ENCODE data around the gene ZNF841.

DNA sequence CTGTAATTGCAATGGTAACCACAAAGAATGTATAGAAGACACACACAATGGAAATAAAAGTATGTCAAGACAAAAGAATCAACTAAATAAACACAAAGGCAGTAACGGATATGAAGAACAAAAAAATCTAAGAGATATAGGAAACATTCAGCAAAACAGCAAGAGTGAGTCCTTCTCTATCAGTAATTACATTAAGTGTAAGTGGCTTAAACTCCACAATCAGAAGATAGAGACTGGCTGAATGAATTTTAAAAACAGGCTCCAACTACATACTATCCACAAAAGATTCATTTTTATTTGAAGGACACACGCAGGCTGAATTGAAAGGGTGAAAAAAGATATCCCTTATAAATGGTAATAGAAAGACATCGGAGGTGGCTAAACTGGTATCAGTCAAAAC, 24.7 kb upstream of the ZNF841 start:
- TF ChIP-seq, protein P1, sequence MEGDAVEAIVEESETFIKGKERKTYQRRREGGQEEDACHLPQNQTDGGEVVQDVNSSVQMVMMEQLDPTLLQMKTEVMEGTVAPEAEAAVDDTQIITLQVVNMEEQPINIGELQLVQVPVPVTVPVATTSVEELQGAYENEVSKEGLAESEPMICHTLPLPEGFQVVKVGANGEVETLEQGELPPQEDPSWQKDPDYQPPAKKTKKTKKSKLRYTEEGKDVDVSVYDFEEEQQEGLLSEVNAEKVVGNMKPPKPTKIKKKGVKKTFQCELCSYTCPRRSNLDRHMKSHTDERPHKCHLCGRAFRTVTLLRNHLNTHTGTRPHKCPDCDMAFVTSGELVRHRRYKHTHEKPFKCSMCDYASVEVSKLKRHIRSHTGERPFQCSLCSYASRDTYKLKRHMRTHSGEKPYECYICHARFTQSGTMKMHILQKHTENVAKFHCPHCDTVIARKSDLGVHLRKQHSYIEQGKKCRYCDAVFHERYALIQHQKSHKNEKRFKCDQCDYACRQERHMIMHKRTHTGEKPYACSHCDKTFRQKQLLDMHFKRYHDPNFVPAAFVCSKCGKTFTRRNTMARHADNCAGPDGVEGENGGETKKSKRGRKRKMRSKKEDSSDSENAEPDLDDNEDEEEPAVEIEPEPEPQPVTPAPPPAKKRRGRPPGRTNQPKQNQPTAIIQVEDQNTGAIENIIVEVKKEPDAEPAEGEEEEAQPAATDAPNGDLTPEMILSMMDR (IDR thresholded peaks at IDR 0.05), result no peak
- TF ChIP-seq POLR2A (IDR thresholded peaks at IDR 0.05), result no peak
